NCI-H1436 (cell line): Measurements from ENCODE around the gene NOC3L.
"Not testable (repeated sequence)": the region's sequence is repeated elsewhere in the genome, so short reads cannot be mapped to it uniquely, and the experiment has no call there.

ENCODE experiments used
- DNase-seq: peaks from one replicate; lab custom pipeline; 2025; lab: John Stamatoyannopoulos, UW

NOC3L gene

GRCh38 chr10:94363251-94363565 is 469 bp upstream of the NOC3L start:
- no peak for DNase-seq

DNA sequence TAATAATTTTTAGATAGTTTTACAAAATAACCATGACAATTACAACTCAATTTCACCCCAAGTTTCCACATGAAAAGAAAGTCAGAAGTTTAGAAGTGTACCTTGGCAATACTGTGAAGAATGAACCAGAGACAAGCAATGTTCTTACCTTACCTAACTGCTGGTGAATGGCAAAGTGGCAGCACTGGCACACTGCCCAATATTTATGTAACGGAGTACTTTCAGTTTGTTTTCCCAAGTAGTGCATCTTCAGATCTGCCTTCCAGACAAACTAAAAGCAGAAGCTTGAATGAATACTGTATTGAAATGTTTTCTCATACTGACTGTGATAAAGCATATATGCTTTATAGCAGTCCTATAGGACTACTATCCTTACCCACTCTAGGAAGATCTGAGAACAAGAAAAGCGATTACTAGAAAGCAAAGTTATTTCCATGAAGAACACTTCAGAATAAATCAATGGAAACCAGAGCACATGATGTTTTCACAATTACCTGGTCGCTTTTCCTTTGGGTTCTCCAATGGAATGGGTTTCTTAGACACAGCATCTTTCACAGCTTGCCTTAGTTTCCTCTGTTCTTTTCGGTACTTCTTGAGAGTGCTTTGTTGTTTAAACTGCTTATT is 1.5 kb downstream of the NOC3L start:
- no peak for DNase-seq

DNA sequence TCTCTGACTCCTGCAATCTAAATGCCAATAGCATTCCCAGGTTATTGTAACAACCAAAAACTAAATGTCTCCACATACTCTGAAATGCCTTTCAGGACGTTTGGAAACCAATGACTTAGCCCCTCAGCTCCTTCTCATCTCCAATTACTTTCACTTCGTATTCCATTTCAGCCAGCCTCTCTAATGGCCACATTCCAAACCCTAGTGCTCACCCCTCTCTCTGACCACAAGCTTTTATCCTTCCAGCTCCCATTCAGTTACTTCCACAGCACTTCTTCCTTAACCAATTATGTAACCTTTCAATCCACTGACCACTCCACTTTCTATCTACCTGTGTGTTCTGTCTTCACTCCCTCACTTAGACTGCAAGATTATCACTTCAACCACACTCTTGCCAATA is 4.3 kb downstream of the NOC3L start:
- no peak for DNase-seq

- no peak for DNase-seq
These were observed 5.5 kb downstream of the NOC3L start for GRCh38 chr10:94357193-94357592.

DNA sequence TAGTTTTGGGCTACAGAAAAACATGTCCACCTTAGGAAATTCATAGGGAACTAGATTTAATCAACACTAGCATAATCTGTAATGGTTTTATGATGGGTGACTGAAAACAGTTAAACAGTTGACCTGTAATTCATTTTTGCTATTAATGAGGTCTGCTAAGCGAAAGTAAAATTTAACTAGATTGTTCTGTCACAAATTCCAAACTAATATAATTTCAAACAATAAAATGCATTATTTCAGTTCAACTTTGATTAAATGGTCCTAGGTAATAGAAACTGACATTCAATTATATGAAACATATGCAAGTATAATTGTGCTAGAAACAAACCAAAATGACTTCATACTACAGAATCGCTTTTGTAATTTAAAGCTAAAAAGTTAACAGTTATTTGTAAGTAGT is 6.9 kb downstream of the NOC3L start:
- DNase-seq, result no peak

DNA sequence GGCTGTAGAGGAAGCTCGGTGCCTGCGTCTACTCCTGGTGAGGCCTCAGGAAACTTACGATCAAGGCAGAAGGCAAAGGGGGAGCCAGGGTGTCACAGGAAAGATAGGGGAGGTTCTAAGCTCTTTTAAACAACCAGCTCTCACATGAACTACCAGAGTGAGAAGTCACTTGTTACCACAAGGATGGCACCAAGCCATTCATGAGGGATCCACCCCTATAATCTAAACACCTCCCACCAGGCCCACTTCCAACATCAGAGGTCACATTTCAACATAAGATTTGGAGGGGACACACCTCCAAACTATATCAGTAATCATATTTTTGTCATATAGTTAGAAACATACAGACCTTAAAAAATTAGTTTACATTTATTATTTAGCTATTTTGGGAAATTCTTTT is 9.4 kb downstream of the NOC3L start:
- DNase-seq, result no peak

DNA sequence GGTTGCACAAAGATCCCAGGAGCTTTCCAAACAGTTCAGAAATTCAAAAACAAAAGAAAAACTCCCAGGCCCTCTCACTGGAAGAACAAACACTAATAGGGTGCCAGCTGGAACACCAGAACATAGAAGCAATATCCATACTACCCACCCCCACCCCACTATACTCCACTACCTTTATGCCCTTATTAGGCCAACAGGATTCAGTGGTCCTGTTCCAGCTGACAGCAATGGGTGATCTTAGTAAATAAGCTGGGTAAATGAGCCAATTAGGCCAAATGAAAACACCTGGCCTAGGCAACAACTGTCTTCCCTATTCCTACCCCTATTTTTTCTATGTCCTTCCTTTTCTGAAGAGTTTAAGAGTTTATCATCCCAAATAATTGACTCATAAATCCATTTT is 11.7 kb downstream of the NOC3L start:
- no peak for DNase-seq

DNA sequence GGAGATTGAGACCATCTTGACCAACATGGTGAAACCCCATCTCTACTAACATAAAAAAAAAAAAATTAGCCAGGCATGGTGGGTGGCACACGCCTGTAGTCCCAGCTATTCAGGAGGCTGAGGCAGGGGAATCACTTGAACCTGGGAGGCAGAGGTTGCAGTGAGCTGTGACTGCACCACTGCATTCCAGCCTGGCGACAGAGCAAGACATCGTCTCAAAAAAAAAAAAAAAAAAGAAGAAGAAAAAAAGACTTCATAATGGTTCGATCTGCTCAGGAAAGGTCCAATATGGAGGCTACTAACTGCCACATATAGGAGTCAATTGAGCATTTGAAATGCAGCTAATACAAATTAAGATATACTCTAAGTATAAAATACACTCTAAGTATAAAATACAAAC is 12.2 kb downstream of the NOC3L start:
- DNase-seq, result not testable (repeated sequence)

DNA sequence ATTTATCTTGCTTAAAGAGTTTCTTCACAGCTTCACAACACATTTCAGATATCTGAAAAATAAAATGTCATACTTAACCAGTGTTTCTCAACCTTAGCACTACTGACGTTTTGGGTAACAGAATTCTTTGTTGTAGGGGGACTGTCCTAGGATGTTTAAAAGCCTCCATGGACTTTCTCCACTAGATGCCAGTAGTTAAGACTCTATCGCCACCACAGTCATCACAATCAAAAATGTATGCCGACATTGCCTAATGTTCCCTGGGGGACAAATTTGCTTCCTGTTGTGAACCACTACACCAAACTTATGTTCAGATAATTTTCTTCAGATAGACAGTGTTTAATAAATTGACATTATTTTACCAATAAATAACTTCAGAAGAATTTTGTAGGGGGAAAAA is 13.4 kb downstream of the NOC3L start:
- DNase-seq, result no peak

GRCh38 chr10:94344522-94345122 is 18.1 kb downstream of the NOC3L start:
- DNase-seq, result no peak

GRCh38 chr10:94343151-94343550 is 19.6 kb downstream of the NOC3L start:
- DNase-seq, result no peak

- no peak for DNase-seq
These were observed 27.9 kb downstream of the NOC3L start for GRCh38 chr10:94334857-94335256.

DNA sequence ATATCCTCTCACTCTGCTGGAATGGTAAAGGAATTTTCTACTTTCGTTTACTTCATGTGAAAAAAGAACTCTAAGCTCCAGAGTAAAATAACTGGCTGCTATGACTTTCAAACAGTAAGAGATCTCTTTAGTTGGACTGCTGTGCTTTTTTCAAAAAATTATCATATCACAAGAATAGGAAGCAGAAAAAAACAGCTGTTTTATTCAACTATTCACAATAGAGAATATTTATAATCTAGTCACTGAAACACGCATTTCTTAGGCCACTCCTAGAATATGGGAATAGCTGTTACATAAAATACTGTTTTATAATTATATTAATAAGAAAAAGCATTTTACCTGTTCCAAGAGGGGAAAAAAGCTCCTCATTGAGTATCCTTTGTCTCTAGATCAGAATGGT is 29.7 kb downstream of the NOC3L start:
- DNase-seq, result no peak

DNA sequence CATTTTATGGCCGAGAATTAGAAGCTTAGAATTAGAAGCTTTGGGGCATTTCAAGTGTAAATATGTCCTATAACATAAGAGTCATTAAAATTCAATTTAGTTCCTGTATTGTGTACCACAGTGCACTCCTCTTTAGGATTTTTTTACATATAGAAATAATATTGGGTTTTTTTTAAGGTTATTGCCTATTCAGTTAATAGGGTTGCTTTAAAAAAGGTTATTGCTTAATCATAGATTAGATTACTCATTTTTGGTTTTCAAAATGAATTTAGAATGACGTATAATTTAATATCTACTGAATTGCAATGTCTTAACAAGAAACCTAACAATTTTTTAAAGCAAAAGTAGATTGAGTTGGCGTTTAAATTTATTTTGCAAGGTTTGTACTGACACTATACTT is 34.1 kb downstream of the NOC3L start:
- DNase-seq, result no peak

DNA sequence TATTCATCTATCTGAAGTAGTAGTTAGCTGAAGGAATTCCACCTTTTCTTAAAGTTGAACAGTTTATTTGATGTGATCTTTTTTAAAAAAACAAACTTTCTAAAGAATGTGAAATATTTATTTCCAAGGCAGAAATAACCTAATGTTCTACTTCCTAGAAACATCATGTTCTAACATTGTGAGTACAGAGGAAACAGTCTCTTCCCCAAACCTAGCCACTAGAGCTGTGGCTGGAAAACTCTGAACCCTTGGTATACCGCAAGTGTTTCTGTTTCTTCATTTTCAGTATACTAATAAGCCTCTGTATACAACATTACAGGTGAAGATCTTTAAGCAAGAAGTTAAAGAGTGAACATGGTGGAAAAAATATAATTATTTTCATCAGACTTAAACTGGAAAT is 35.1 kb downstream of the NOC3L start:
- DNase-seq, result no peak

DNA sequence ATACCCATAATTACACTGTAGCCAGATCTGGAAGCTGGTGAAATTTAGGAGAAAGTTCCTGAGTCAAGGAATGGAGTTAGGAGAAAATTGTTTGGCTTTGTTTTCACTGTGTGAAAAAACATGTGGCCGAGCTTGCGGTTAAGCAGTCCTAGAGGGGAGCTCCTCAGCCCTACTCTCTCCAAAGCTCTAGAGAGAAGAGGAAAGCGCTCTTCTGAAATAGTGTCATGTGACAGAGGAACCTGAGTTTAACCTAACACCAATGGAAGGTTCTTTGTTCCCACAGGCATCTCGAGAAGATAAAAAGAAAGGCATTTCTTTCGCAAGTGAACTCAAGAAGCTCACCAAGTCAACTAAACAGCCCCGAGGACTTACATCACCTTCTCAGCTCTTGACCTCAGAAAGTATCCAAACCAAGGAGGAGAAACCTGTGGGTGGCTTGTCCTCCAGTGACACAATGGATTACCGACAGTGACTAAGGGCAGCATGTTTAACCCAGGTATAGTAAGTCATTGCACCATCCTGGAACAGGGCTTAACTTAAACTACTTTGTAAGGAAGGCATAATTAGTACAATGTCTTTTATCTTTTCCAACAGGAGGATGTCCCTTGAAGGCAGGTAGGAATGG is 38.0 kb downstream of the NOC3L start:
- DNase-seq, result no peak

DNA sequence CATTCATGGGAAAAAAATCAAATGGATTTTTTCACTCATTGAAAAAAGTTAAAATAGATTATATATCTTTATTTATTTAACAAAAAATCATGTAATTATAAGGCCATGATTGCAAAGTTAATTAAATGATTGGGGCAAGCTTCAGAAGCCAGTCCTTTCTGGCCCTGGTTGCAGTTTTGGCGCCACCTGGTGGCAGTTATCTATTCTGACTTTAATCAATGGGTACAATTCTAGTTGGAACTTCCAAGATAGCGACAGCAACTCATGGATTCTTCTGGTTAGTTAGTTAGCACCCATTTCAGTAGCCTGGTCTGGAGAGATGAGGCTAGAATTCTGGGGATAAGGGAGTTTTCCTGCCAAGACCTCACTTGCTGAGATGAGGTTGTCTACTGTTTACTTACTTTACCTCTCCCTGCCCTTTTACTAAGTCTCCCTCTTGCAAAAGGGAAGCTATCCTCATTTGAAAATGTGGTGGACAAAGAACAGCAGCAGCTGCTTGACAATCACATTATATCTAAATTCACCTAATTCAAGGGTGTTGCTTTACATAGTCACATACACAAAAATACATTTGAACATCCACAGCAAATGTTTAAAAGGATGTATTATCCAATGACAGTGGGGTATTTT is 42.3 kb downstream of the NOC3L start:
- peak; percentile 8 for DNase-seq

- no peak for DNase-seq
These were observed 46.2 kb downstream of the NOC3L start for GRCh38 chr10:94316560-94316959.

GRCh38 chr10:94315975-94316464 is 46.7 kb downstream of the NOC3L start:
- DNase-seq, result no peak

GRCh38 chr10:94315024-94315451 is 47.7 kb downstream of the NOC3L start:
- DNase-seq, result no peak

GRCh38 chr10:94310369-94310768 is 52.4 kb downstream of the NOC3L start:
- no peak for DNase-seq

GRCh38 chr10:94308866-94309265 is 53.9 kb downstream of the NOC3L start:
- no peak for DNase-seq

- no peak for DNase-seq
These were observed 55.6 kb downstream of the NOC3L start for GRCh38 chr10:94307046-94307615.
